Right lobe of liver (tissue), 4 donors: ENCODE measurements around the gene OR5AU1.

Experiments used
- POLR2A ChIP-seq: fragments of 450-650 bp; IDR thresholded peaks from one replicate; pipeline ENCODE4 v1.6.1; 2017; ENCODE audit warnings: antibody characterized with exemption, mild to moderate bottlenecking
- TF ChIP-seq, protein P1 (sequence below), 4 donors: fragments of 200-600 bp in 3 of 4; fragments of 450-650 bp in 1 of 4; IDR thresholded peaks; one replicate each; pipeline versions ENCODE4 v1.5.1 to v1.8.0; 2016 to 2022; ENCODE audit warnings: antibody characterized with exemption in 4 of 4, mild to moderate bottlenecking in 2 of 4
- donor health status: DM: no; HTN: no; CAD: no.
- donor health status: DM: no; HTN: no; CAD: no.
- donor health status: DM: no; HTN: yes; CAD: no.

DNA sequence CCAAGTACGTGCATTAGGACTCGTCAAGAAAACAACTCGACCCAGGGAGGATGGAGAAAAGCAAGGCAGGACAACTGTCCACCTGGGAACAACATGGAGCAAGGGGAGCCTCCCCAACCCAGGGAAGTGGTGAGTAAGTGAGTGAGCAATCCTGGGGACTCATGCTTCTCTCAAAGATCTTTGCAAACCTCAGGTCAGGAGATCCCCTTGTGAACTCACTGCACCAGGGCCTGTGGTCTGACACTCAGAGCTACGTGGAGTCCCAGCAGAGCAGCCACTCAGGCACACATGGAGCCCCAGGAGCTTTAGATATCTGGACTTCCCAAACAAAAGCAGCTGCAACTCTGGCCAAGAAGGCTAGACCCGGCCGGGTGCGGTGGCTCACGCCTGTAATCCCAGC is 12.2 kb upstream of the OR5AU1 start:
- TF ChIP-seq, protein P1, sequence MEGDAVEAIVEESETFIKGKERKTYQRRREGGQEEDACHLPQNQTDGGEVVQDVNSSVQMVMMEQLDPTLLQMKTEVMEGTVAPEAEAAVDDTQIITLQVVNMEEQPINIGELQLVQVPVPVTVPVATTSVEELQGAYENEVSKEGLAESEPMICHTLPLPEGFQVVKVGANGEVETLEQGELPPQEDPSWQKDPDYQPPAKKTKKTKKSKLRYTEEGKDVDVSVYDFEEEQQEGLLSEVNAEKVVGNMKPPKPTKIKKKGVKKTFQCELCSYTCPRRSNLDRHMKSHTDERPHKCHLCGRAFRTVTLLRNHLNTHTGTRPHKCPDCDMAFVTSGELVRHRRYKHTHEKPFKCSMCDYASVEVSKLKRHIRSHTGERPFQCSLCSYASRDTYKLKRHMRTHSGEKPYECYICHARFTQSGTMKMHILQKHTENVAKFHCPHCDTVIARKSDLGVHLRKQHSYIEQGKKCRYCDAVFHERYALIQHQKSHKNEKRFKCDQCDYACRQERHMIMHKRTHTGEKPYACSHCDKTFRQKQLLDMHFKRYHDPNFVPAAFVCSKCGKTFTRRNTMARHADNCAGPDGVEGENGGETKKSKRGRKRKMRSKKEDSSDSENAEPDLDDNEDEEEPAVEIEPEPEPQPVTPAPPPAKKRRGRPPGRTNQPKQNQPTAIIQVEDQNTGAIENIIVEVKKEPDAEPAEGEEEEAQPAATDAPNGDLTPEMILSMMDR (IDR thresholded peaks at IDR 0.05) = no peak
- no peak for TF ChIP-seq POLR2A
